DMS114 treated with DMSO at 0.1 percent for 48 hours (cell line): ENCODE measurements around the gene ATP2B2.
"Not testable (repeated sequence)": the region's sequence is repeated elsewhere in the genome, so short reads cannot be mapped to it uniquely, and the experiment has no call there.

ENCODE experiments used
- DNase-seq: peaks from one replicate; lab custom pipeline; 2025; ENCODE audit not compliant: unreplicated experiment; lab: John Stamatoyannopoulos, UW

Gene ATP2B2

DNA sequence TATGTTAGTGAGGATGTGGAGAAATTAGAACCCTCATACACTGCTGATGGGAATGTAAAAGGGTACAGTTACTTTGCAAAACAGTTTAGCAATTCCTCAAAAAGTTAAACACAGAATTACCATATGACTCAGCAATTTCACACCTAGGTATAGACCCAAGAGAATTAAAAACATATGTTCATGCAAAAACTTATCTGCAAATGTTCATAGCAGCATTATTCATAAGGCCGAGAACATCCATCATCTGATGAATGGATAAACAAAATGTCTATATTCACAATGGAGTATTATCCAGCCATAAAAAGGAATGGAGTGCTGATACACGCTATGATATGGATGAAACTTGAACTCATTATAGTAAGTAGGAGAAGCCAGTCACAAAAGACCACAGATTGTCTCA lies 194.8 kb downstream of the ATP2B2 start:
- DNase-seq, result no peak

DNA sequence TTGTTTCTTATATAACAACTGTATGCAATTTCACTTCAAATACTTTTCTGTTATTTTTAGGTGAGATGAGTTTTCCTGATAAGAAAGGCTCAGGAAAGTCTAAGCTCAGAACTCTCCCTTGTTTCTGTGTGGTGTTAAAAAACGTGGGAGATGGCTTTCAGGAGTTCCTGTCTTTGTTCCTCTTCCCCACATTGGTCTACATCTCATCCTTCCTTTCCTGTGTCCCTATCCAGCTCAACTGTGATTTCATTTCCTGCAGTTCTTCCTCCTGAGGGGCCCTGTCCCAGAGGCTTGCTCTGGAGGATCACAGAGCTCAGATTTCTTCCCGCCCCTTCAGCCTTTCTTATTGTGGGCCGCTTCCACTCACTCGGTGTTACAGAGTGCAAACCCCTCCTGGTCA lies 195.7 kb downstream of the ATP2B2 start:
- DNase-seq, result no peak

DNA sequence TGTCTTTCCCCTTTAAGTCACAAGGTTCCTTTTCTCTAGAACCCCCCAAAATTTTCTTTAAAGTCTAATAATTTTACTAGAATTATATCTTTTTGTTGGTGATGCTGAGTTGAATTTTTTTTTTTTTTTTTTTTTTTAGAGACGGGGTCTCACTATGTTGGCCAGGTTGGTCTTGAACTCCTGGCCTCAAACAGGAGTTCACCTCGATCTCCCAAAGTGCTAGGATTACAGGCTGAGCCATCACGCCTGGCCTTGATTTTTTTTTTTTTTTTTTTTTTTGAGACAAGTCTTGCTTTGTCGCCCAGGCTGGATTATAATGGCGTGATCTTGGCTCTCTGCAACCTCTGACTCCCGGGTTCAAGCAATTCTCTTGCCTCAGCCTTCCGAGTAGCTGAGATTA lies 196.7 kb downstream of the ATP2B2 start:
- DNase-seq, result no peak

GRCh38 chr3:10306156-10306555 lies 199.2 kb downstream of the ATP2B2 start:
- DNase-seq, result no peak

DNA sequence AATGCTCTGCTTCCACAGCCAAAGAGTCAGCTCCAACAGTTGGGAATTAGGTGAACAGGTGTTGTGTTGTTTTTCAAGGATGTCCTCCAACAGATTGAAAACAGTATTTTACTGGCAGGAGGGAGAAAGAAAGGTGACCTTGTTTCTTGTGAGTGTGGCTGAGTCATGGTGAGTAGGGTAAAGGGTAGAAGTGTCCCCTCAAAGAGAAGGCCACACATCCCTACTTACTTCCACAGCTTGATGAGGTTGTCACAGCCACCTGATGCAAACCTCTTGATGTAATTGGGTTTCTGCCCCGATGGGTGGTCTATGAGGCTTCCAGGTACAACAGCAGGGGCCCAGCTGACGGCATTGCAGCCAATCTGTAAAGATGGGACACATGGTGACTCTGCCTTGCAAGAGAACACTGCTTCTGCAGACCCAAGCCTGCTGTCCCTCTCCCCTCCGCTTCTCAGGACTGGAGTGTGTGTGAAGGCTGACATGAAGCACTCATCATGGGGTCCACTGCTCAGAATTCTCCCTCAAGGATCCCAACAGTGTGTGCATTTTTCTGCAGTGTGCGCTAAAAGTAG lies 200.0 kb downstream of the ATP2B2 start:
- DNase-seq, result no peak

DNA sequence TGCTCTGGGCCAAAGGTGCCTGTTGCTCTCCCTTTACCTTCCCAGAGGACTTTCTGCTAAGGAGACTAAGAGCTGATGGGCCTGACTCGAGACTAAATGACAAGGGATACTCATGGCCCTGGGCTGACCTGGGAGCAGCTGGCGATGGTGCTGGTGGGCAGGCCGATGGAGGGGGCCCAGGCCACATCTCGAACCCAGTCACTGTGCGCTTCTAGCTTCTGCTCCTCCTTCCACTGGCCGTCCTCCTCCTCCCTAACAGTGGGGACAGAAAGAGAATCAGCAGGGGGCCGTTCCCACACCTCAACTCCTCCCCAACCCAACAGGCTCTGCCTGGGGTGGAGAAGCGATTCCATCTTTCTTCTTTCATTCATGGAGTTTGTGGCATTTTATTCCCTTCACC lies 200.5 kb downstream of the ATP2B2 start:
- DNase-seq, result no peak

DNA sequence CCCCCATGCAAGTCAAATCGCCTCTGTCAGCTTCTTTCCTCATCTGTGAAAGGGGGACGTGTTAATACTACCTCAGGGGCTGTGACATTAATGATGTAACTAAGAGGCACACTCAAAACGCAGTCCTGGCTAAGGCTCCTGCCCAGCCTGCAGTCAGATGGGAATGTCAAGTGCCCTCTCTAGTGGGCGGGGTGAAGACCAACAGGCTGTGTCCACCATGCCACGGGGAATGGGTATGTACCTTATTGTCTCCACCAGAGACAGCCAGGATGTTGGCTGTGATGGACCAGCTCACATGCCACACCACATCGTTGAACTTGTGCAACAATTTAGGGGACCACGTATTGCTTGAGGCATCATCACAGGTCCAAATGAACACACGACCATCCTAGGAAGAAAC lies 201.6 kb downstream of the ATP2B2 start:
- DNase-seq, result no peak

- no peak for DNase-seq
These were observed 202.3 kb downstream of the ATP2B2 start for GRCh38 chr3:10303105-10303504.

DNA sequence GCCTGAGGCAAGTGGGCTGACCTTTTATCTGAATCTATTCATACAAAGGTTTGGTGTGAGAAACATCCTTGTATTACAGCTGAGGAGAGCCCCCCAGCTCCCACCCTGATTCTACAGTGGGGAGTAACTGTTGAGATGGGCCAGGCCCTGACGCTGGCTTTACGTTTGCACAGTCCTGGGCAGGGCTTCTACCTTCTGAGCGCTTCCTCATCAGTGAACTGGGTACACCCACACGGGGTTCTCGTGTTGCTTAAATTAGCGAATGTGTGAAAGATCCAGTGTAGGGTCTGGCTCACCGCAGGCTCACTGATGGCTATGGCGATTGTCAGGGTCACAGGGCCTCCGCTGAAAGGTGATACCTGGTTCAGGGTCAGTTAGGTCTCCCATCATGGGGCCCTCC lies 205.3 kb downstream of the ATP2B2 start:
- no peak for DNase-seq

GRCh38 chr3:10299679-10300078 lies 205.7 kb downstream of the ATP2B2 start:
- DNase-seq, result no peak

- no peak for DNase-seq
These were observed 206.2 kb downstream of the ATP2B2 start for GRCh38 chr3:10299175-10299574.

DNA sequence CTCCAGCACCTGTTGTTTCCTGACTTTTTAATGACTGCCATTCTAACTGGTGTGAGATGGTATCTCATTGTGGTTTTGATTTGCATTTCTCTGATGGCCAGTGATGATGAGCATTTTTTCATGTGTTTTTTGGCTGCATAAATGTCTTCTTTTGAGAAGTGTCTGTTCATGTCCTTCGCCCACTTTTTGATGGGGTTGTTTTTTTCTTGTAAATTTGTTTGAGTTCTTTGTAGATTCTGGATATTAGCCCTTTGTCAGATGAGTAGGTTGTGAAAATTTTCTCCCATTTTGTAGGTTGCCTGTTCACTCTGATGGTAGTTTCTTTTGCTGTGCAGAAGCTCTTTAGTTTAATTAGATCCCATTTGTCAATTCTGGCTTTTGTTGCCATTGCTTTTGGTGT lies 207.3 kb downstream of the ATP2B2 start:
- not testable (repeated sequence) for DNase-seq

GRCh38 chr3:10294030-10294586 lies 211.3 kb downstream of the ATP2B2 start:
- DNase-seq, result no peak

DNA sequence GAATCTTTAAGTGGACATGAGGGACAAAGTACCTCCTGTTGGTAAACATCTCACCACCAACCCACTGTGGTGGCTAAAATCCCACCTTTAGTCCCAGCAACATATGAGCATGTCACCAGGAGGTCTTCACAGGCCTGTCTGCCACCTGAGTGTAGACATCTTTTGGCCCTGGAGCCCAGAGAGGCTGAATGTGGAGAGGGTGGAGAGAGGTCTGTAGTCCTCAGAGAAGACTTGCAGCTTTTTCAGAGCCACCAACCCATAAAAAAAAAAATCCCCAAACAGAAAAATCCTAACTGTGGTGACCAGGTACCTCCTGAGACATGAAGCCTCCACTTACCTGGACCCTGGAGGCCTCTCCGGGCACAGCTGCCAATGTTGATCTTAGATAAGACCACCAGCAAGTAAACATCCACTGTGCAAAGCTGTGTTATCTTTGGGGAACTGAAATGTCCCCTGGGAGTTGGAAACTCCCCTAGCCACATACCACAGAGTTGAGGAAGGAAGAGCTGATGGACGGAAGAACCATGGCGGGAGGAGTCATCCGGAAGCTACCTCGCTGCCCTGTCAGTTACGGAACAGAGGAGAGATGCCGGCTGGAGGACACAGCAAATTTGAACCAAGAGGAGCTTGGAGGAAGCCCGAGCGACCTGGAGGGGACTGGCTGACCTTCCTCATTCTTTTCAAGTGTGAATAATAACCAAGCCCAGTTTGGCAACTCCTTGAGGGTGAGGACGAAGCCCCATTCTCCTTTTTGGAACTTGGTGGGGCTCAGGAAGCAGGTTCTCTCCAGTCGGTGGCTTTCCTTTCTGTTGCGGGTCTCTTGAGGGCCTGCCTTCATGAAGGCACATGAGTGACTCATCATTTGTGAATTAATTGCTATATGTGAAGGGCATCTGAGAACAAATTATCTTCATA lies 212.6 kb downstream of the ATP2B2 start, which contains the start of gene GHRL:
Gene GHRL (minus strand): TSS at position 443 of the 915 bp plus-strand sequence. CDS start 2,767 bp downstream, outside the sequence.
- no peak for DNase-seq

- no peak for DNase-seq
These were observed 213.7 kb downstream of the ATP2B2 start for GRCh38 chr3:10291641-10292040.

DNA sequence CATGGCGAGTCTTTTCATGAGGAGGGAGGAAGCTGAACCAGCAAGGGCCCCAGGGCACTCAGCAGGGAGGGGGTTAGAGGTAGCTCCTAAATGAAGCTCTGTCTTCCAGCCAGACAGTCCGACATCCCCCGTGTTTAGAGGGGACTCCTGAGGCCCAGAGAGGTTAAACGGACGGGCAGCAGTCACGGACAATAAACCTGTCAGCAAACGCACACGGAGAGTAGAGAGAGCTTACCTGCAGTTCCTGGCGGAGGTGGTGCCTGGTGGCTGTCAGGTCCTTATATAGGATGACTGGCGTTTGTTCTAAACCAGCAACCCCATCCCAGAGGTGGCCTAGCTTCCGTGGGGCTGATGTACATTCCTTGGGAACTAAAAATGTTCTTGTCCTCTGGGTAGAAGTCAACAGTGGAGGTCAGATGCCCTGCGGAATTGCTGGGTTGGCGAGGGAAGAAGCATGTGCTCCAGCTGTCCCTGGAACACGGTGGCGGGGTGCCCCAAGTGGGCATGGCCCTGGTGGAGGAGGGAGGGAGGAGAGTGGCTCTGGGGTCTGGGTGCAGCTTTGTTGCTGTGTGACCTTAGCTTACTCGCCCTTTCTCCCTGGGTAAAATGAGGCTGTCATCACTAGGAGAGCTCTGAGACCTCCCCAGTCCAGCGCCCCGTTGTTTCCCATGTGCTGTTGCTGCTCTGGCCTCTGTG lies 214.8 kb downstream of the ATP2B2 start:
- DNase-seq, result no peak

DNA sequence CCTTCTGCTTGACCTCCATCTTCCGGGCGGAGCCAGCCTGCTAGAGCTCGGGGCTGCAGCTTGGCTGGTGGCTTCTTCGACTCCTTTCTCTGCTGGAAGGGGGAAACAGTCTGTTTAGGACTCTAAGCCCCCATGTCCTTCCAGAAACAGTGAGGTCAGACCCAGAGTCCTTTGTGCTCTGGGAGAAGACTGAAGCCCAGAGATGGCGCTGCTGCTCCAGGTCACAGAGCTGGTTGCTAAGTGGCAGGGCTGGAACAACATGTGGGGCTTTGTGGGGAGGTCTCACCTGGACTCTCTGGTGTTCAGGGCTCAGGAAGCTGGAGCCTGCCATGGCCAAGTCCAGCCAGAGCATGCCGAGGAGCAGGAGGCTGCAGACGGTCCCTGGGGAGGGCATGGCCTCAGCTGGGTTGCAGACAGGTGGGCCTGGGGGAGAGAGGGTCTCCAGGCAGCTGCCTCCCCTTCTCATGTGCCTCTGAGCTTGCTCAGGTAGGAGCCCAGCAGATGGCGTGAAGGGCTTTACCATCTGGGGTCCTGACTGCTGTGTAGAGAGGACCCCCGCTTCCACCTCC lies 215.5 kb downstream of the ATP2B2 start:
- DNase-seq, result no peak

DNA sequence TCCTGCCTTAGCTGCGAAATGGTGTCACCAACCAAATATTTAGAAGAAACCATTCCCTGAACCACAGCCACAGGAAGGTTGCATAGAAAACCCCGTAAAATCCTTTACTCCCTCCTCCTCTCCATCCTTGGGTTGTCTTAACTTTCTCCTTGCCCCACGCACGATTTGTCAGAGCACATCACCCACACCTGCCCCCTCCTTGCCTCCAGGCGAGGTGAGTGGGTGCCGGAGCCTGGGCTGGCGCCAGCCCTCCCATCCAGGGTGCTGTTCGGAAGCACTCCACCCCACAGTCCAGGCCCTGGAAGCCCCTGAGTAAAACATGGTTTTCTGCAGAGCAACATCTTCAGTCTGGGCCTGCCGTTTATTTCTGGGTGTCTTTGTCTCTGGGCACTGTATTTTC lies 216.3 kb downstream of the ATP2B2 start:
- no peak for DNase-seq

DNA sequence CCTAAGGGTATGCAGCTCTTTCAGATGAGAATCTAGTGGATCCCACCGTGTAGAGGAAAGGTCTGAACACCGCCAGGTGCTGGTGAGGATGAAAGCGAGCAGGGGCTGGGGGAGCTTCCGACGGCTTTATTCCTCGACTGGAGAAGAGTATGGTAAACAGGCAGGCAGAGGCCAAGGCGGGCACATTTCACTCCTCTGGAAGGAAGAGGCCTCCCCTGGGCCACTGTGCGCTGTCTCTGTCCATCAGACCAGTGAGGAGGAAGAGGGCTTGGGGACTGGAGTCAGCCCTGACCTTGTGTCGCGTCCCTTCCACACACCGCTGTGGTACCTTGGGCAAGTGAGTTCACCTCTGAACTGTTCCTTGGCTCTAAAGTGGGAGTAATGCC lies 216.8 kb downstream of the ATP2B2 start:
- DNase-seq, result no peak

DNA sequence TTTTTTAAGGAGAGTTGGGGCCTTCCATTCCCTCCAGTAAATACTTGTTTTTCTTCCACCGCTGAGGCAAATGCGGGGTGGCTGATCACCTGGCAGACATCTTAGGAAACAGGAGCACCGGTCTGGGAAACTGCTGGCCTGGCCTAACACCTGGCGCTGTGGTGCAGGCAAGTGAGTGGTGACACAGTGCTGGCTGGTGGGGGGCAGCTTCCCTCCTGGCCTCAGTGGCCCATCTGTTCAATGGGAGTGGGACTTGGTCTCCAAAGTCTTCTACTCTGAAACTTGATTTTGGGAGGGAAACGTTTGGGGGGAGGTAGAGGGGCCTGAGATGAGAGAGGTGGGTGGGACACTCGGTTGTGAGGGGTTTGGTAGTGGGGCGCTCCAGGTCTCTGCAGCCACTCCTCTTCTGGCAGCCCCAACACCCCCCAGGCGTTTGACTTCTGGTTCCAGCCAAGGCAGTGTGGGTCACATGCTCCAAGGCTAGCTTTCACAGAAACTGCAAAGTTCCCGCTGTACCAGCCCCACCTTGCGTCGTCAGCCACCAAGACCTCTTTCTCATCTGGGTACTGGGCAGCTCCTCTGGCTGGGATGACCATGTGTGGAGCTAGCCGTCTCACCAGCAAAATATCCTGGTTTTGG lies 217.3 kb downstream of the ATP2B2 start:
- DNase-seq, result no peak
